PC-9 (cell line): Measurements from ENCODE around the gene HES7. TPM values are rescaled to one million over a fixed set of nuclear protein-coding genes. Genes with fewer than 3 reads are reported as not detected.

ENCODE experiments used
- BruUV-seq: library from RNA; stranded (reverse); fragments of 400-500 nt; replicated peaks from 2 replicates; lab custom pipeline; 2021; lab: Mats Ljungman, UMichigan
- CTCF ChIA-PET: fragments of 300-600 bp; sonication (Branson Sonifier 250); formaldehyde crosslinking; loops from one replicate; lab custom pipeline; 2022; ENCODE audit warnings: antibody characterized with exemption; lab: Charles Lee
- POLR2A ChIA-PET: fragments of 300-600 bp; sonication (Branson Sonifier 250); formaldehyde crosslinking; loops from one replicate; lab custom pipeline; 2022; ENCODE audit warnings: antibody characterized with exemption; ENCODE audit not compliant: unreplicated experiment; lab: Charles Lee
- DNase-seq, 2 experiments: peaks; one replicate each; pipeline versions ENCODE4 v3.0.0 to v3.0.0-alpha.2; 2015 to 2022; ENCODE audit warnings: mixed read lengths in 1 of 2
- H2AFZ ChIP-seq: fragments of 200-600 bp; sonication (generic); 2 replicates; pipeline ENCODE4 v1.8.1; 2017; ENCODE audit warnings: antibody characterized with exemption
- H3F3A ChIP-seq: fragments of 200-600 bp; sonication (generic); 2 replicates; pipeline ENCODE4 v1.8.1; 2017; ENCODE audit warnings: antibody characterized with exemption, mild to moderate bottlenecking, low read depth; ENCODE audit not compliant: insufficient read depth
- H3K27ac ChIP-seq: fragments of 200-600 bp; sonication (generic); 2 replicates; pipeline ENCODE4 v1.6.1; 2016; ENCODE audit warnings: mixed run types
- H3K27me3 ChIP-seq: fragments of 200-600 bp; sonication (generic); 2 replicates; pipeline ENCODE4 v1.6.1; 2016; ENCODE audit warnings: low read depth, mixed run types; ENCODE audit not compliant: insufficient read depth
- H3K36me3 ChIP-seq: fragments of 200-600 bp; sonication (generic); 2 replicates; pipeline ENCODE4 v1.6.1; 2016; ENCODE audit warnings: low read depth, mixed run types
- H3K4me1 ChIP-seq: fragments of 200-600 bp; sonication (generic); replicated peaks from 2 replicates; pipeline ENCODE4 v1.6.1; 2016; ENCODE audit warnings: mixed run types; ENCODE audit not compliant: insufficient read depth
- H3K4me2 ChIP-seq: fragments of 200-600 bp; sonication (generic); 2 replicates; pipeline ENCODE4 v1.6.1; 2017; ENCODE audit warnings: mixed run types
- H3K4me3 ChIP-seq: fragments of 200-600 bp; sonication (generic); 2 replicates; pipeline ENCODE4 v1.6.1; 2016; ENCODE audit warnings: mixed run types
- H3K79me2 ChIP-seq: fragments of 200-600 bp; sonication (generic); 2 replicates; pipeline ENCODE4 v1.6.1; 2017; ENCODE audit warnings: low read depth, mixed run types
- H3K9me2 ChIP-seq: fragments of 200-600 bp; sonication (generic); 2 replicates; pipeline ENCODE4 v1.8.1; 2017; ENCODE audit warnings: mild to moderate bottlenecking; ENCODE audit not compliant: insufficient read depth
- H3K9me3 ChIP-seq: fragments of 200-600 bp; sonication (generic); 2 replicates; pipeline ENCODE4 v1.8.1; 2016; ENCODE audit warnings: low read depth; ENCODE audit not compliant: insufficient read depth
- H4K20me1 ChIP-seq: fragments of 200-600 bp; sonication (generic); 2 replicates; pipeline ENCODE4 v1.8.1; 2017; ENCODE audit not compliant: insufficient read depth
- CTCF ChIP-seq: fragments of 200-600 bp; sonication (generic); conservative IDR thresholded peaks from 2 replicates; pipeline ENCODE4 v1.6.1; 2017; ENCODE audit warnings: mixed run types, antibody characterized with exemption, mild to moderate bottlenecking, moderate library complexity
- EZH2 ChIP-seq: fragments of 200-600 bp; sonication (generic); IDR thresholded peaks from 2 replicates; pipeline ENCODE4 v1.8.0; 2017; ENCODE audit warnings: antibody characterized with exemption, low read depth
- intact Hi-C: fragments of 100-400 bp; cut with micrococcal nuclease; formaldehyde crosslinking; loops from one replicate; pipeline ENCODE4 v1.10.0; 2022; ENCODE audit not compliant: unreplicated experiment
- total RNA-seq: library from RNA; stranded (reverse); gene quantifications from 2 replicates; pipeline ENCODE4 v1.2.3, GENCODE V29; 2021

Gene HES7
- total RNA-seq, 1 experiment from 2014 or later = 2.6 TPM

- Histone ChIP-seq H3K9me3 (no peaks in the 10 kb centered on the region), H3F3A (no peaks in the 10 kb centered on the region; the same call in 1 of the 2 replicates), H3K79me2 (no peaks in the 10 kb centered on the region), H2AFZ (no peak overlapping the region), H3K4me2 (no peak overlapping the region), H3K36me3 (no peaks in the 10 kb centered on the region), H3K4me3 (no peak overlapping the region), H4K20me1 (no peaks in the 10 kb centered on the region), H3K27me3 (no peaks in the 10 kb centered on the region), H3K27ac (no peak overlapping the region), H3K9me2 (no peaks in the 10 kb centered on the region), H3K4me1 (no peaks in the 10 kb centered on the region)
- DNase-seq = no peak
- POLR2A ChIA-PET = no interaction called here
- BruUV-seq = no TSS peak
- TF ChIP-seq CTCF (no peak), EZH2 (no peak)
- intact Hi-C loops = no loop called here
- CTCF ChIA-PET = no interaction called here
Measured at GRCh38 chr17:8144401-8145231, 20.7 kb upstream of the HES7 start.

GRCh38 chr17:8143581-8144400, 19.9 kb upstream of the HES7 start:
- POLR2A ChIA-PET = no interaction called here

More at GRCh38 chr17:8143581-8144400, 19.9 kb upstream of the HES7 start:
- H3K4me1 ChIP-seq = no peaks in the 10 kb centered on the region
- no peaks in the 10 kb centered on the region for H3K9me2 ChIP-seq
- peaks cover 3% of the 10 kb centered on the region; the same call in 1 of the 2 replicates for H3F3A ChIP-seq
- H3K36me3 ChIP-seq = no peaks in the 10 kb centered on the region
- H3K79me2 ChIP-seq = no peaks in the 10 kb centered on the region
- no peaks in the 10 kb centered on the region for H3K9me3 ChIP-seq
- no peaks in the 10 kb centered on the region for H4K20me1 ChIP-seq
- no peak overlapping the region for H2AFZ ChIP-seq
- intact Hi-C loops = no loop called here
- DNase-seq = no peak
- no TSS peak for BruUV-seq
- TF ChIP-seq CTCF (no peak), EZH2 (no peak)
- H3K4me3 ChIP-seq = no peak overlapping the region
- H3K27me3 ChIP-seq = no peaks in the 10 kb centered on the region
- H3K27ac ChIP-seq = no peak overlapping the region
- CTCF ChIA-PET = no interaction called here
- H3K4me2 ChIP-seq = no peak overlapping the region
